ENCODE data around the gene CNTN5.

The CNTN5 gene

GRCh38 chr11:99343117-99343516 lies 322.4 kb downstream of the CNTN5 start:
- no peak for ATAC-seq
- TF ChIP-seq ZNF8 (CRISPR knock-in tag; IDR thresholded peaks at IDR 0.05) (no peak), BACH2 (CRISPR knock-in tag; IDR thresholded peaks at IDR 0.05; ENCODE audit: borderline replicate concordance) (no peak), ISL1 (CRISPR knock-in tag; IDR thresholded peaks at IDR 0.05) (no peak)

- no peak for TF ChIP-seq ISL1 (CRISPR knock-in tag; IDR thresholded peaks at IDR 0.05)
- TF ChIP-seq ARNTL (CRISPR knock-in tag; IDR thresholded peaks at IDR 0.05; ENCODE audit: borderline replicate concordance, low read depth) = no peak
- no peak for TF ChIP-seq CREB5 (CRISPR knock-in tag; IDR thresholded peaks at IDR 0.05; ENCODE audit: low read depth)
- TF ChIP-seq BACH2 (CRISPR knock-in tag; IDR thresholded peaks at IDR 0.05; ENCODE audit: borderline replicate concordance) = no peak
- no peak for TF ChIP-seq CSDC2 (CRISPR knock-in tag; IDR thresholded peaks at IDR 0.05)
- TF ChIP-seq CSRNP3 (CRISPR knock-in tag; IDR thresholded peaks at IDR 0.05) = no peak
- no peak for TF ChIP-seq GLIS3 (CRISPR knock-in tag; IDR thresholded peaks at IDR 0.05)
- no peak for TF ChIP-seq RARB (CRISPR knock-in tag; IDR thresholded peaks at IDR 0.05)
- no peak for TF ChIP-seq ZNF565 (CRISPR knock-in tag; conservative IDR thresholded peaks at IDR 0.05; ENCODE audit: low read depth)
- no peak for TF ChIP-seq ZC3H10 (CRISPR knock-in tag; IDR thresholded peaks at IDR 0.05)
- TF ChIP-seq TSHZ2 (CRISPR knock-in tag; IDR thresholded peaks at IDR 0.05) = no peak
- TF ChIP-seq PPARA (CRISPR knock-in tag; IDR thresholded peaks at IDR 0.05; ENCODE audit: borderline replicate concordance) = no peak
- TF ChIP-seq PATZ1 (CRISPR knock-in tag; IDR thresholded peaks at IDR 0.05; ENCODE audit: borderline replicate concordance) = no peak
- TF ChIP-seq ZNF8 (CRISPR knock-in tag; IDR thresholded peaks at IDR 0.05) = no peak
- TF ChIP-seq OSR1 (CRISPR knock-in tag; IDR thresholded peaks at IDR 0.05) = no peak
- no peak for TF ChIP-seq ESRRG (CRISPR knock-in tag; IDR thresholded peaks at IDR 0.05)
- no peak for TF ChIP-seq ZFP30 (CRISPR knock-in tag; IDR thresholded peaks at IDR 0.05)
- no peak for TF ChIP-seq TCF4 (CRISPR knock-in tag; IDR thresholded peaks at IDR 0.05; ENCODE audit: borderline replicate concordance)
- TF ChIP-seq ZFP3 (CRISPR knock-in tag; IDR thresholded peaks at IDR 0.05) = no peak
- no peak for ATAC-seq
Observed at GRCh38 chr11:99349151-99349673, 328.5 kb downstream of the CNTN5 start.

GRCh38 chr11:99351624-99352023 lies 330.9 kb downstream of the CNTN5 start:
- no peak for TF ChIP-seq ESRRG (CRISPR knock-in tag; IDR thresholded peaks at IDR 0.05)
- no peak for TF ChIP-seq BACH2 (CRISPR knock-in tag; IDR thresholded peaks at IDR 0.05; ENCODE audit: borderline replicate concordance)
- no peak for TF ChIP-seq ZFP30 (CRISPR knock-in tag; IDR thresholded peaks at IDR 0.05)
- no peak for TF ChIP-seq ZFP3 (CRISPR knock-in tag; IDR thresholded peaks at IDR 0.05)
- ATAC-seq = no peak

- no peak for ATAC-seq
- TF ChIP-seq ZFP3 (CRISPR knock-in tag; IDR thresholded peaks at IDR 0.05) (no peak), ESRRG (CRISPR knock-in tag; IDR thresholded peaks at IDR 0.05) (no peak), CREB5 (CRISPR knock-in tag; IDR thresholded peaks at IDR 0.05; ENCODE audit: low read depth) (no peak)
Observed at GRCh38 chr11:99352642-99353041, 331.9 kb downstream of the CNTN5 start.

Measured in SK-N-SH treated with all-trans-retinoic acid at 6 μM for 48 hours (cell line).